Mammary epithelial cell (primary cell): ENCODE results near the gene UBLCP1.
"Not testable (repeated sequence)": the region's sequence is repeated elsewhere in the genome, so short reads cannot be mapped to it uniquely, and the experiment has no call there.

Experiments
- EZH2 ChIP-seq: IDR thresholded peaks from 2 replicates; pipeline ENCODE4 v1.6.1; 2012; ENCODE audit warnings: low read length, inconsistent platforms, borderline replicate concordance
- TF ChIP-seq, protein P1 (sequence below), 2 donors: IDR thresholded peaks in 1 of 2; conservative IDR thresholded peaks in 1 of 2; 2 replicates each; pipeline ENCODE4 v1.5.1; 2011 to 2012; ENCODE audit warnings: inconsistent platforms in 2 of 2, low read length in 2 of 2, mild to moderate bottlenecking in 2 of 2, control low read depth in 1 of 2, low read depth in 1 of 2; ENCODE audit not compliant: insufficient read depth in 1 of 2; ENCODE audit errors: extremely low read depth in 1 of 2

DNA sequence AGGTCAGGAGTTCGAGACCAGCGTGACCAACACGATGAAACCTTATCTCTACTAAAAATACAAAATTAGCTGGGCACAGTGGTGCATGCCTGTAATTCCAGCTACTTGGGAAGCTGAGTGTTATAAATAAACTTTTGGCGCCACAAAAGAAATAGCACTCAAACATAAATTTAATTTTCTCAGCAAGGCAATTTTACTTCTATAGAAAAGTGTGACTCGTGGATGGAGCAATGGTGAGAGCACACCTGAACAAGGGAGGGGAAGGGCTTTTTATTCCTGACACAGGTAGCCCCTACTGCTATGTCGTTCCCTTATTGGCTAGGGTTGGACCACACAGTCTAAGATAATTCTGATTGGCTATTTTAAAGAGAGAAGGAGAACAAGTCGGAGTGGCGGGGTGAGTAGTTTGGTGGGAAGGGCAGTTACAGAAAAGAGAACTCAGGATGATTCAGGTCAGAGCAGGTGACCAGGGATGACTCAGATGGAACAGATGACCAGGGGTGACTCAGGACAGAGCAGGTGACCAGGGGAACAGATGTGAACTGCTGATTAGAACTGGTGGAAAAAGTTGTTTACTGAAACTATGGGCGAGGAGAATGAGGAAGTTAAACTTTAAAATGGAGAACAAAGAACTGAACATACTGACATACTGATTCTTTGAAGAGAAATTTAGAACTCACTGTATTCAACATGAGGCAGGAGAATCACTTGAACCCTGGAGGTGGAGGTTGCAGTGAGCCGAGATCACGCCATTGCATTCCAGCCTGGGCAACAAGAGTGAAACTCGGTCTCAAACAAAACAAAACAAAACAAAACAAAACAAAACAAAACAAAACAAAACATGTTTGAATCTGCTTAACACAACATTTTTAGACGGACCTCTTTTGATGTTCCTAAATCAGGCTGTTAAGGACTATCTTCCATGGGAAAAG is 39.1 kb downstream of the UBLCP1 start:
- TF ChIP-seq, protein P1, sequence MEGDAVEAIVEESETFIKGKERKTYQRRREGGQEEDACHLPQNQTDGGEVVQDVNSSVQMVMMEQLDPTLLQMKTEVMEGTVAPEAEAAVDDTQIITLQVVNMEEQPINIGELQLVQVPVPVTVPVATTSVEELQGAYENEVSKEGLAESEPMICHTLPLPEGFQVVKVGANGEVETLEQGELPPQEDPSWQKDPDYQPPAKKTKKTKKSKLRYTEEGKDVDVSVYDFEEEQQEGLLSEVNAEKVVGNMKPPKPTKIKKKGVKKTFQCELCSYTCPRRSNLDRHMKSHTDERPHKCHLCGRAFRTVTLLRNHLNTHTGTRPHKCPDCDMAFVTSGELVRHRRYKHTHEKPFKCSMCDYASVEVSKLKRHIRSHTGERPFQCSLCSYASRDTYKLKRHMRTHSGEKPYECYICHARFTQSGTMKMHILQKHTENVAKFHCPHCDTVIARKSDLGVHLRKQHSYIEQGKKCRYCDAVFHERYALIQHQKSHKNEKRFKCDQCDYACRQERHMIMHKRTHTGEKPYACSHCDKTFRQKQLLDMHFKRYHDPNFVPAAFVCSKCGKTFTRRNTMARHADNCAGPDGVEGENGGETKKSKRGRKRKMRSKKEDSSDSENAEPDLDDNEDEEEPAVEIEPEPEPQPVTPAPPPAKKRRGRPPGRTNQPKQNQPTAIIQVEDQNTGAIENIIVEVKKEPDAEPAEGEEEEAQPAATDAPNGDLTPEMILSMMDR (conservative IDR thresholded peaks at IDR 0.05 in 1 of 2, IDR thresholded peaks at IDR 0.05 in 1 of 2; ENCODE audit: extremely low read depth in 1 of 2, insufficient read depth in 1 of 2, low read depth in 1 of 2, low read length in 2 of 2): not testable (repeated sequence)
- not testable (repeated sequence) for TF ChIP-seq EZH2
